HCT116 (cell line): ENCODE data around the gene CSNK1G1.

Experiments
- ATF3 ChIP-seq: IDR thresholded peaks from 2 replicates; pipeline ENCODE4 v1.6.1; 2012
- CEBPB ChIP-seq: IDR thresholded peaks from 2 replicates; pipeline ENCODE4 v1.6.1; 2012; ENCODE audit warnings: low read depth
- CTCF ChIP-seq, 3 experiments: fragments of 200-600 bp in 1 of 3; sonication (generic) in 1 of 3; IDR thresholded peaks in 2 of 3; conservative IDR thresholded peaks in 1 of 3; 2 replicates each; pipeline ENCODE4 v1.5.1; 2012 to 2017; ENCODE audit warnings: low read depth in 2 of 3, low read length in 2 of 3, antibody characterized with exemption in 1 of 3, borderline replicate concordance in 1 of 3, control low read depth in 1 of 3, mild to moderate bottlenecking in 1 of 3, mixed read lengths in 1 of 3, mixed run types in 1 of 3, moderate library complexity in 1 of 3; ENCODE audit not compliant: insufficient read depth in 1 of 3
- EZH2 ChIP-seq: fragments of 200-600 bp; sonication (generic); IDR thresholded peaks from 2 replicates; pipeline ENCODE4 v1.6.1; 2017; ENCODE audit warnings: antibody characterized with exemption, mixed run types
- EZH2phosphoT487 ChIP-seq: fragments of 200-600 bp; IDR thresholded peaks from 2 replicates; pipeline ENCODE4 v1.6.1; 2018; ENCODE audit warnings: antibody characterized with exemption, borderline replicate concordance
- POLR2A ChIP-seq: IDR thresholded peaks from 2 replicates; pipeline ENCODE4 v1.7.0; 2011; ENCODE audit warnings: borderline replicate concordance; ENCODE audit not compliant: insufficient read depth, insufficient read length; ENCODE audit errors: extremely low read depth
- POLR2AphosphoS5 ChIP-seq: IDR thresholded peaks from 2 replicates; pipeline ENCODE4 v1.6.1; 2011; ENCODE audit warnings: mild to moderate bottlenecking, low read depth, low read length, moderate library complexity
- REST ChIP-seq: IDR thresholded peaks from 2 replicates; pipeline ENCODE4 v1.6.1; 2012; ENCODE audit warnings: low read depth
- SIN3A ChIP-seq: IDR thresholded peaks from 2 replicates; pipeline ENCODE4 v1.6.1; 2012; ENCODE audit warnings: low read depth
- SP1 ChIP-seq: IDR thresholded peaks from 2 replicates; pipeline ENCODE4 v1.6.1; 2012; ENCODE audit warnings: low read depth
- SRF ChIP-seq: IDR thresholded peaks from 2 replicates; pipeline ENCODE4 v1.6.1; 2012; ENCODE audit warnings: low read depth
- TCF7L2 ChIP-seq: IDR thresholded peaks from 2 replicates; pipeline ENCODE4 v1.7.0; 2011; ENCODE audit warnings: borderline replicate concordance, inconsistent platforms; ENCODE audit not compliant: insufficient read depth, insufficient read length; ENCODE audit errors: extremely low read depth
- YY1 ChIP-seq: IDR thresholded peaks from 2 replicates; pipeline ENCODE4 v1.6.1; 2011; ENCODE audit warnings: low read length, low read depth, moderate library complexity, mild to moderate bottlenecking; ENCODE audit not compliant: insufficient replicate concordance; ENCODE audit errors: extremely low read depth
- ZNF274 ChIP-seq: fragments of 200-500 bp; sonication (Bioruptor generic); IDR thresholded peaks from 2 replicates; pipeline ENCODE4 v1.6.1; 2014; ENCODE audit warnings: mild to moderate bottlenecking, low read depth, low read length, inconsistent platforms

- no peak for TF ChIP-seq TCF7L2
- TF ChIP-seq CTCF (IDR thresholded peaks at IDR 0.05 in 2 of 3, conservative IDR thresholded peaks at IDR 0.05 in 1 of 3; ENCODE audit: borderline replicate concordance in 1 of 3, insufficient read depth in 1 of 3, low read depth in 2 of 3, low read length in 2 of 3): no peak
- no peak for TF ChIP-seq SIN3A
- no peak for TF ChIP-seq POLR2A
- TF ChIP-seq EZH2: no peak
- no peak for TF ChIP-seq SRF
- TF ChIP-seq ATF3: no peak
- no peak for TF ChIP-seq POLR2AphosphoS5
- no peak for TF ChIP-seq REST
- TF ChIP-seq ZNF274: no peak
- TF ChIP-seq SP1: no peak
- TF ChIP-seq CEBPB: no peak
- no peak for TF ChIP-seq EZH2phosphoT487
- TF ChIP-seq YY1: no peak
These were observed 67.0 kb downstream of the CSNK1G1 start for GRCh38 chr15:64288999-64289398.
